H1 (cell line): Measurements from ENCODE around the gene JAKMIP1. TPM values are rescaled to one million over a fixed set of nuclear protein-coding genes. Genes with fewer than 3 reads are reported as not detected.

Experiments
- CREB1 ChIP-seq: IDR thresholded peaks from 2 replicates; pipeline ENCODE4 v1.6.1; 2012; ENCODE audit warnings: inconsistent platforms
- EZH2 ChIP-seq: fragments of 200-600 bp; sonication (generic); IDR thresholded peaks from 2 replicates; pipeline ENCODE4 v1.7.1; 2012; ENCODE audit warnings: low read depth, mild to moderate bottlenecking, moderate library complexity, low read length, inconsistent platforms; ENCODE audit not compliant: severe bottlenecking
- NANOG ChIP-seq: IDR thresholded peaks from 2 replicates; pipeline ENCODE4 v1.6.1; 2011; ENCODE audit warnings: low read length, low read depth, mild to moderate bottlenecking, inconsistent platforms; ENCODE audit not compliant: insufficient read depth, poor library complexity, severe bottlenecking
- SP4 ChIP-seq: IDR thresholded peaks from 2 replicates; pipeline ENCODE4 v1.6.1; 2012; ENCODE audit warnings: low read length, inconsistent platforms
- TBP ChIP-seq: IDR thresholded peaks from 2 replicates; pipeline ENCODE4 v1.6.1; 2011; ENCODE audit warnings: low read depth, low read length, improper control_type of control experiment
- polyA plus RNA-seq, 7 experiments: library from polyadenylated mRNA; depleted of rRNA in 3 of 7; stranded (reverse) in 5 of 7; unstranded in 2 of 7; fragments of >200 nt in 5 of 7; fragments of 200-250 nt in 2 of 7; gene quantifications; 1 replicate in 5 of 7; 2 replicates in 1 of 7; 4 replicates in 1 of 7; pipeline versions ENCODE4 v1.2.1 to v1.2.3, GENCODE V29; 2011 to 2013; ENCODE audit warnings: missing spikeins in 2 of 7, mixed read lengths in 2 of 7
- total RNA-seq: library from RNA; stranded (reverse); fragmentation: NEBNext Ultra II Directional; extraction: Animal tissue kit (Norgen Biotek cat#: 25700); gene quantifications from 2 replicates; pipeline ENCODE4 v1.2.1, GENCODE V29; 2021

Gene JAKMIP1
- total and polyA plus RNA-seq, 2 of the 8 experiments (the other 6 are each of a cell fraction or from before 2014, with no cell fraction given): 2.5 to 4.4 TPM

DNA sequence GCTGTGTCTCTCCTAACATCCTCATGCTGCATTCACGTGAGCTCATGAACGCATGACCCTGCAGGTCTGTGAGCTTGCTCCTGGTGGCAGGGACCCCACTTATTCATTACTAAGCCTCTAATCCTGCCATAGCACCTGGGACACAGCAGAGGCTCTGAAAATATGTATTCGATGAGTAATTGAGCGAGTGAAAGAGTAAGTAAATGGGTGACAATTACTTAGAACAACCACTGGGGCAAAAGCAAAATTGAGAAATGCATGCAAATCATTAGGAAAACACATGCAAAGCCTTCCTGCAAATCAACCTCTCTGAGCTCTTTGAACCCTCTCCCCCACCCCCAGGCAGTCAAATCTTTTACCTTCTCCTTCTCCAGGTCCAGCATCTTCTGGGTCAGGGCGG, 158.5 kb downstream of the JAKMIP1 start (continued):
- no peak for TF ChIP-seq TBP
- no peak for TF ChIP-seq SP4
- TF ChIP-seq CREB1: no peak
- no peak for TF ChIP-seq EZH2
- TF ChIP-seq NANOG: no peak
